ENCODE data around the gene STK24.
"Not testable (repeated sequence)": the region's sequence is repeated elsewhere in the genome, so short reads cannot be mapped to it uniquely, and the experiment has no call there.

Gene STK24

DNA sequence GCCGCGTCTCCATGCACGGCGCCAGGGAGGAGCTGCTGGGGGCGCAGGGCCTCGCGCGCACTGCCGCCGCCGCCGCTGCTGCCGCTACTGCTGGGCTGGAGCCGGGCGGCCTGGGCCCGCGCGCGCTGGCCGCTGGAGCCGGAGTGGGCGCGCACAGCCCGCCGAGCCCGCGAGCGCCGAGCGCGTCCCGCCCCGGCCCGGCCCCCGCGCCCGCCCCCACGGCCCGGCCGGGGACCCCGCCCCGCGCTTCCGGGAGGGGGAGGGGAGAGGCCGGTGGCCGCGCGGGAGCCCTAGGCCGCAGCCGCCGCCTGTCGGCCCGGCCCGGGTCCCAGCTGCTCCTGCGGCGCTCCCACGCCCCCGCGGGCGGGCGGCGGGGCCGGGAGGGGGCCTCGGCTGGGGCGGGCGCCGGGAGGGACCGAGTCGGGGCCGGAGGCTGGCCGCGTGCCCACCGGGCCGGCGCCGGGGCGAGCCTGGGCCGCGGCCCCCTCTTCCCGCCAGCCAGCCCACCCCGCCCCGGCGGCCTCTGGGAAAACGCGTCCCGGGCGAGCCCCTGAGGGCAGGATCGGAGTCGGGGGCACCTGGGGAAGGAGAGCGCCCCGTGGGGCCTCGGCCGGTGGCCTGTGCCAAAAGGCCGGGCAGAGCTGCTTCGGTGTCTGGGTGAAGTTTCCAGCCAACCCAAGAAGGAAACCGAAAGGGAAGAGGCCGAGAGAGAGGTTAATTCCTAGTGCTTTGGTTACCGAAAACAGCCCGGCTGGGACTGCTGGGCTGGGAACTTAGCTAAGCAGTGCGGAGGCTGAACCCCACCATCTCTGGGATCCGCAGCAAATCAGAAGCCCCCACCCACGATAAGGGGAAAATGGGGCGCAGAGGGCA, at the start of gene STK24:
TSS of gene STK24 (minus strand) at position 145 of the 873 bp plus-strand sequence. CDS start 321 bp downstream, outside the sequence.
- DNase-seq = peak; percentile 49

DNA sequence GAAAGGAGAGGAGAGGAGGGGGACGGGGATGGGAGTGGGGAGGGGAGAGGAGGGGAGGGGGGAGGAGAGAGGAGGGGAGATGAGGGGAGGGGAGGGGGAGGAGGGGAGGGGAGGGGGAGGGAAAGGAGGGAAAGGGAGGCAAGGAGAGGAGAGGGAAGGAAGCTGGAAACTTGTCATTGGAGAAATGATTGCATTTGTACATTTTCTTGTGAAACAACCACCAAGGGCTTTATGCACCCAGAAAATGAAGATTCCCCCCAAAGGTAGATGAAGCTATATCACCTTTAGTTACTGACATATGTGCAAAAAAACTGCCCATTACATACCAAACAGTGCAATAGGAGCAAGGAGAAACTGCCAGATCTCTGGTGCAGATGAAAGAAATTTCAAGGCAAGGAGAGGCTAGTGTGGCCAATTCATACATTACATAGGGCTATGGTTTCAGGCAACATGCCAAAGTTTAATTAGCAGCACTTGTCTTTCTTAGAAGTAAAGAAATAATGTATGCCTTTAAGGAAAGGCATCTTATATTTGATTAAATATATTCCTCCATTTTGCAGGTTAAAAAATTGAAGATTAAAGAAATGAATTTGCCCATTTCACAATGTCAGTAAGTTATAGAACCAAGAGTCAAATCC, 49.5 kb upstream of the STK24 start:
- DNase-seq = no peak

DNA sequence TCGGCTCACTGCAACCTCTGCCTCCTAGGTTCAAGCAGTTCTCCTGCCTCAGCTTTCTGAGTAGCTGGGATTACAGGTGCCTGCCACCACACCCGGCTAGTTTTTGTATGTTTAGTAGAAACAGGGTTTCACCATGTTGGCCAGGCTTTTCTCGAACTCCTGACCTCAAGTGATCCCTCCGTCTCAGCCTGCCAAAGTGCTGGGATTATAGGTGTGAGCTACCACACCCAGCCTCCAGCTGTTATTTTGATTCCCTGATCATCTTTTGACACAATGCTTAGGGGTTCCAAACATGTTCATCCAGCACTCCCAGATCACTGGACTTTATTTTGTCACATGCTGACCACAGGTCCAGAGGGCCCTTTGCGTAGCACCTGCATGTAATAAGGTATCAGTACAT, 47.7 kb upstream of the STK24 start:
- not testable (repeated sequence) for DNase-seq

DNA sequence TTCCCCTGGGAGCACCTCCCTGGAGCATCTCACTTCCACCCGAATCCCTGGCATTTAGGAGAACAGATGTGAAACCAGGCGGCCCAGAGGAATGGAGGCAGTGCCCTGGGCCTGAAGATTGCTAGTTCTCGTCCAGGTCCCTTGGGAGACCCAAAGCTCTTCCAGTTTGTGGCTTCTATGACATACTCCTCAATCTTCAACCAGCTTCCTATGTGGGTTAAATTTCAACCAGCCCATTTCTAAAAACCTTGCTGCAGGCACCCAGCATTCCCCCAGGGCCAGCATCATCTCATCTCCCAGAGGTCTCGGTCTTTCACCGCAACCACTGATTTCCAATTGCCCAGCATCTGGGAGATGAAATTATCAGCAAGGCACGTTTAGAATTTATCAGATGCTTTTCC, 46.0 kb upstream of the STK24 start:
- no peak for DNase-seq

DNA sequence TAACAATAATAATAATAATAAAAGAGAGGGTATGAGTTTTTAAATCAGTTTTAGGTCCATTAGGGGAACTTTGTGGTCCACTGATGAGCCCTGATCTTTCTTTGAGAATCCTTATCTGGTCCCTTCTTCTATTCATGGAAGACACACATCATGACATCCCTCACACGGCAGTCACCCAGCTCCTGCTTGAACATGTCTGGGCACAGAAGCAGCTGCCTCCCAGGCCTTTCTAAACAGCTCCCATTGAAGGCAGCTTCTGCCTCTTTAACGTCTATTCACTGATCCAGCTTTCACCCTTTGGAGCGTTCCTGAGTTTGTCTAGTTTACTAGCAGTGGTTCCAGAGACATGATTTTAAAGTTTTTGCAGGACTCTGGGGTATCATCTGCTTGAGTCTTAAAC, 42.6 kb upstream of the STK24 start:
- DNase-seq = no peak

DNA sequence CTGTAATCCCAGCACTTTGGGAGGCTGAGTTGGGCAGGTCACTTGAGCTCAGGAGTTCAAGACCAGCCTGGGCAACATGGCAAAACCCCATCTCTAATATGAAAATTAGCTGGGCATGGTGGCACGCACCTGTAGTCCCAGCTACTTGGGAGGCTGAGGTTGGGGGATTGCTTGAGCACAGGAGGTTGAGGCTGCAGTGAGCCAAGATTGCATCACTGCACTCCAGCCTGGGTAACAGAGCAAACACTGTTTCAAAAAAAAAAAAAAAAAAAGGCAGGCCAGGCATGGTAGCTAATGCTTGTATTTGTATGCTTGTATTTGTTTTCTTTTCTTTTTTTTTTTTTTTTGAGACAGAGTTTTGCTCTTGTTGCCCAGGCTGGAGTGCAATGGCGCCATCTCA, 38.7 kb upstream of the STK24 start:
- DNase-seq = not testable (repeated sequence)

DNA sequence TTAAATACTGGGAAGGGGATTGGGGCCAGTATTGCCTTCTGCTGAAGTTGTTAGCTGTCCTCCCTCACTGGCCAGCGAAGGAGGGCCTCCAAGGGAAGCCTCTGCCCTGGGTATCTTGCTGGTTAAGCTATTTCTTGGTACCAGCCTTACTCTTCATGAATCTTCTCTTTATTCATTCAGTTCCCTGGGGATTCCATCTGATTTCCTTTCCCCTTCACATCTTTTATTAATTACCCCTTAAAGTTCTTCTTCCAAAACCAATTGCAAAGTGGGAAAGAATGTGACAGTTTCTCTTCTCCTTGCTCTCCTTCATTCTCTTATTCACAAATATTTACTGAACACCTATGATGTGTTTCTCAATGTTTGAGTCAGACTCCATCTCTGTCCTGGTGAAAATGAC, 36.7 kb upstream of the STK24 start:
- no peak for DNase-seq

DNA sequence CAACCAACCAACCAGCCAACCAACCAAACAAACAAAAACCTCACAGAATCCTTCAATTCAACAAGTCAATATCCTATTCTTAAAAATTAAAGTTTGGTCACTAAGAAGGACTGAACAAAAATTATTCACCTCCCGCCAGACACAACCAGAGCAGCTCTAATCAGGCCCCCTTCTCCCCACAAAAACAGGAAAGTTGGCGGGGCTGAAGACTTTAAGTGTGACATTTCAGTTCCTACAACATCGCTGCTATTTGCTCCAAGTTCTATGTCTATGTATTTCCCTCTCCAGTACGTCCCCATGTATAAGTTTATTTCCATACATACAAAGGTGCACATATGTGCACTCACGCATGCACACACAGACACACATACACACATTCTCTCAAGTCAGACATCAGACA, 32.8 kb upstream of the STK24 start:
- DNase-seq = no peak

DNA sequence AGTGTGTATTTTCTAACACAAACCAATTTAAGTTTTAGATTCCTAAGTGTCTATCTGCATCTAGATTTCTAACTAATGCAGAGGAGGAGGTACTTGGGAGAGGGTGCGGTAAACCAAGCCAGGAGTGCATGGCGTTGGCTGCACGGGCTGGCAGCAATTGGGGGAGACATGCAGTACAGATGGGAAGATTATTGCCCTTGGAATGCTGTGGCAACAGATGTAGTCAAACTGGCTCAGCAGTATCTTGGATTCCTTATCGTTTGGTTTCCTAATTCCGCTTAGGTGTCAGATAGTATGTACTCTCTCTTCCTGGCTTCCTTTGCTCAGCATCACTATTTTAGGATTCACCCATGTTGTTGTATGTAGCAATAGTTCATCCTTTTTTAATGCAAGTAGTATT, 29.4 kb upstream of the STK24 start:
- DNase-seq = no peak

DNA sequence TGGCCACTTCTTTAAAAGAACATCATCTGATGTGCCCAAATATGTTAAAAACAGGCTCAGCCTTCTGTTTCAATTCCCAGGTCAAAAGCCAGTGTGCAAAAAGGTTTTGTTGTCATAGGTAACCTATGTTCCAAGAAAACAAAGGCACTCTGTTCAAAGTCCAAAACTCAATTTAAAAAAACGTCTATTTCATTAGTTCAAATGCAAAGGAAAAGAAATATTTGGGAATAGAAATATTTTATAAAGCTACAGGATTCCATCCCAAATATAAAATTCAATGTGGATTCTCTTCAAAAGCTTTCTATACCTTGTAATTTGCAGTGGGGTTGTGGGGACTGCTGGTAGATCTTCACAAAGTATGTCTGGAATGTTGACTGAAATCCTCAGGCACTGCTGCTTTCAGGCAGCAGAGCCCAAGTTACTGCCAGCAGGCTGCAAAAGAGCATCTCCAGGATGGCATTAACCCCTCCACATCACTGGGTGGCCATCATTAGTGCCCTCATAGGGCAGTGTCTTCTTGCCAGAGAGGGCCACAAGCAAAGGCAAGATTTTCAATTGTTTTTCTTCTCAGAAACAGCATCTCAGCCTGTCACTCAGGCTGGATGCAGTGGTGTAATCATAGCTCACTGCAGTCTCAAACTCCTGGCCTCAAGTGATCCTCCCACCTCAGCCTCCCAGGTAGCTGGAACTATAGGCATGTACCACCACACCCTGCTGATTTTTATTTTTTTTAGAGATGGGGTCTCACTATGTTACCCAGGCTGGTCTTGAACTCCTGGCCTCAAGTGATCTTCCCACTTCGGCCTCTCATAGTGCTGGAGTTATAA, 22.8 kb upstream of the STK24 start:
- DNase-seq = no peak

DNA sequence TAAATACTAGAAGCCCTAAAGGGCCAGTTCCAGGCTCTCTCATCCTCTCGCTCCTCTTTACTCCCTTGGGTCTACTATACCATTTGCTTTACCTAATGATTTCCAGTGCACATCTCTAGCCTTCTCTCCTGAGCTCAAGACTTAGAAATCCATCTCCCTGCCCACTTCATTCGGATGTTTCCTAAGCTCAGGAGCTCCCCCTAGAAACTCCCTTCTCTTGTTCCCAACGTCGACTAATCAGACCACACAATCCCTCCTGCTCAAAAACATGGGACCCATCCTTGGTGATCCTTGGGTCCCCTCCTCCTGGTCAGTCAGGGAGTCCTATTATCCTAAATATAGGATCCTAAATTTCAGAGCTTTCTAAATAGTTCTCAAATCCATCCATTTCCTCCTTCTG, 21.1 kb upstream of the STK24 start:
- DNase-seq = no peak

DNA sequence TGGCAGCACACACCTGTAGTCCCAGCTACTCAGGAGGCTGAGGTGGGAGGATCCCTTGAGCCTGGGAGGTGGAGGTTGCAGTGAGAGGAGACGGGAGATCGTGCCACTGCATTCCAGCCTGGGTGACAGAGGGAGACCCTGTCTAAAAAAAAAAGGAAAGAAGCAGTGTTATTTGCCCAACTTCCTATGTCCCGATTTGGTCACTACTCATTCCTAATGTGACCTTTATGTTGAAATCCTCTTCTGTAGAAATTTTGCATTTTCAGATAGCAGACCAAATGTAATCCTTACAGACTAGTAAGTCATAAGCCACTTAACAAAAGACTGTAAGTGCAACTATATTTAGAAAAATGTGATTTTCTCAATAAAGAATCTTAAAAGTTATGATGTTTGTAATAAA, 18.2 kb upstream of the STK24 start:
- no peak for DNase-seq

DNA sequence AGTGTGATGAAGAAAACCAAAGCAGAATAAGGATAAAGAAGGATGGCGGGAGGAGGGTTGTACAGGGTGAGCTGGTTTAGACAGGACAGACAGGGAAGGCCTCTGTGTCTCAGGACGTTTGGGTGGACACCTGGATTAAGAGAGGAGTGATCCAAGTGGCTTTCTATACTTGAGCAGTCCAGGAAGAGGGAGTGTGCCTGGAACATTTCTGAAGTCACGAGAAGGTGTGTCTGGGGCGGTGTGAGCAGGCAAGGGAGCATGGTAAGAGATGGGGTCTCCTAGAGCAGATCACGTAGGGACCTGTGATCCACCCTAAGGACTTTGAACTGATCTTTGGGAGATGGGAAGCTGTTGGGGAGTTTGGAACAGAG, 15.4 kb upstream of the STK24 start:
- DNase-seq = no peak

DNA sequence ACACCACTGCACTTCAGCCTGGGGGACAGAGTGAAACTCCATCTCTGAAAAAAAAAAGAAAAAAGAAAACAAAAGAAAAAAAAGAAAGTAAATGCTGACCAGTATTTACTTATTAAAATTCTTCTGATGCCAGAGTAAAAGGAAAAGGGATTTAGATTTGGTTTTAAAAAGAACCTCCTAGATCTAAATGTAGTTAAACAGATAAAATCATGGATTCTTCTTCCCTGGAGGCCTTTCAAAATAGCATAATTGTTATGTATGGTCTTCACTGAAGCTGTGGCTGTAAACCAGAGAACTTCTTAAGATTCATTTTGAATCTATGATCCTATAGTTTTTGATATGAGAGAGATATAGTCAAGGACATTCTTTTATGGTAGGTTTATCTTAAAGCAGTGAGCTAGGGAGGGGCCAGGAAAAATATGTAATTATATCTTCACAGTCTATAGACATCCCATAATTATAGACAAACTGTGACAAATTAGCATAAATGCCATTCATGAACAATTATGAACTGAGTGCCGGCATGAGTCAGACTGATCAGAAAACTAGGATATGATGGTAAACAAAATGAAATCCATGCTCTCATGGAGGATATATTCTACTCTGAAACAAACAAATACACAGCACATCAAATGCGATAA, 14.9 kb upstream of the STK24 start:
- DNase-seq = no peak

DNA sequence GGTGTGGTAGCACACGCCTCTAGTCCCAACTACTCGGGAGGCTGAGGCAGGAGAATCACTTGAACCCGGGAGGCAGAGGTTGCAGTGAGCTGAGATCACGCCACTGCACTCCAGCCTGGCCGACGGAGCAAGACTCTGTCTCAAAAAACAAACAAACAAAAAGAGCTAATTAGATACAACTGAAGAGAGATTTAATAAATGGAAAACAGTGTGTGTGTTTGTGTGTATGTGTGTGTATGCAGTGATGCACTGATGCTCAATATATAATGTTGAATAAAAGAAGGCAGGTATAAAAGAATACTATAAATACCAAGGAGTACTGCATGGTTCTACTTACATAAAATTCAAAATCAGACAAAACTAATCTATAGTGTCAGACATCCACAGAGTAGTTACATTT, 13.6 kb upstream of the STK24 start:
- not testable (repeated sequence) for DNase-seq

DNA sequence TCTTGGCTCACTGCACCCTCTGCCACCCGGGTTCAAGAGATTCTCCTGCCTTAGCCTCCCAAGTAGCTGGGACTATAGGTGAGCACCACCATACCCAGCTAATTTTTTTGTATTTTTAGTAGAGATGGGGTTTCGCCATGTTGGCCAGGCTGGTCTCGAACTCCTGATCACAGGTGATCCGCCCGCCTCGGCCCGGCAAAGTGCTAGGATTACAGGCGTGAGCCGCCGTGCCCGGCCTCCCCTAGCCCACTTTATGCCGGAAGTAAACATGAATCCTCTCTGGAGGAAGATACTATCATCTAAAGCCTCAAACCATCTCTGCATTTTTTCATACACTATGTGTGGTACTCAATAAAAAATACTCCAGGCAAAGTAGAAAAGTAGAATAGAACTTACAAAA, 12.6 kb upstream of the STK24 start:
- not testable (repeated sequence) for DNase-seq

DNA sequence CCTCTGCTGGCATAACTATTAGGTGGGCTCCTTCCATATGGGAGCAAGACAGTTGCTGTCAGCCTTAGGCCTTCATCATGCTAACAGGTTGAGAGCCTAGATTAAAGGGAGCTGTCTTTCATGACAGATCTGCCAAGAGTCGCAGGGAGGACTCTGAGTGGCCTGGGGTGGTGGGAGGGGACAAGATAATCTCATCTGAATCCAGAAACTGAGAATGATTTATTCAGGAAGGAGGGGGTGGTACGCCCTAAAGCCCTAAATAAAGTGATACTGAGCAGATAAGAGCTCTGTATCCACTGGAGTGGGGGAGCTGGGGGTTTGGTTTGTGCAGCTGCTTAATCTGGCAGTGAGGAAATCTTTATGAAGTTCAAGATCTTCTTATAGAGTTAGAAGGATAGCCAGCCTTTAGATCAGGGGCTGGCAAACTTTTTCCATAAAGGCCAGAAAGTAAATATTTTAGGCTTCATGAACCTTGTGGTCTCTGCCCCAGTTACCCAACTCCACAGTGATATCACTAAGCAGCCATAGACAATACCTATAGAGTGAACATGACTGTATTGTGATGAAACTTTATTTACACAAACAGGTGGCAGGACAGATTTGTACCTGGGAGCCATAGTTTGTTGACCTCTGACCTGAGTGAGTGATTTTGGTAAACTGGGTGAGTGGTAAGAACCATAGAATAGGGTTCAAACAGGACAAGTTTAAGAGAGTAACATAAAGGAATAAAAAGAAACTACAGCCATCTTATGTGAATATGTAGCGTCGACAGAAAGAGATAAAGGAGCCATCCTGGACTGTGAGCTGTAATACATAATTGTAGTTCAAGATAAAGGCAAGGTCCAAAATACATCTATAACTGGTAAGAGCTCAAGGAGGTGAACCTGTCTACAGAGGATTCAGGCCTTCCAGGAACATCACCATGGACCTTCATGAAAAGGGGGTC, 9.8 kb upstream of the STK24 start:
- no peak for DNase-seq

DNA sequence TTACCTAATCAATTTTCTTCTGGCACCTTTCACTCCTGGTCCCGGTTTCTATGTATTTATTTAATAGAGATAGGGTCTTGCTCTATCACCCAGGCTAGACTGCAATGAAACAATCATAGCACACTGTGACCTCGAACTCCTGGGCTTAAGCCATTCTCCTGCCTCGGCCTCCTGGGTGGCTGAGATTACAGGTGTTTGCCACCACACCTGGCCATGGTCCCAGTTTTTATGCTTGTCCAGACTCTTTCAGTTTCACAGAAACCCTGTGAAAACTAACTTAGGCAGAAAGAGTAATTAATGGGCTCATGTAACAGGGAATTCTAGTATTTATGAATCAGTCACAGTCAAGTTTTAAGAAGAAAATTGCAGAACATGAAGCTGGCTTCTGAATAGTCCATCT, 9.0 kb upstream of the STK24 start:
- no peak for DNase-seq

DNA sequence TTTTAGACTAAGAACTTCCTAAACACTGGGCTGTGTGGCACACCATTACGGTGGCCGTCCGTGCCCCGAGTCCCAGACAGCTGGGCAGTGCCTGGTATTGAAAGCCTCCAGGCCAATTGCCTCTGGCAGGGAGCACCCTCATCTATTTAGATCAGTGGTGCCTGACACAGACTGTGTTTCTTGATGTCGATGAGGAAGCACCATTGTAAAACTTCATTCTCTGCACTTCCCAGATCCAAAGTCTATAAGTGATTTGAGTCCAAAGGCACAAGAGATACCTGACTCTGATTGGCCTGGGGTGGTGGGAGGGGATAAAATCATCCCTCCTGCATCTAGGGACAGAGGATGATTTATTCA, 8.5 kb upstream of the STK24 start:
- DNase-seq = no peak

DNA sequence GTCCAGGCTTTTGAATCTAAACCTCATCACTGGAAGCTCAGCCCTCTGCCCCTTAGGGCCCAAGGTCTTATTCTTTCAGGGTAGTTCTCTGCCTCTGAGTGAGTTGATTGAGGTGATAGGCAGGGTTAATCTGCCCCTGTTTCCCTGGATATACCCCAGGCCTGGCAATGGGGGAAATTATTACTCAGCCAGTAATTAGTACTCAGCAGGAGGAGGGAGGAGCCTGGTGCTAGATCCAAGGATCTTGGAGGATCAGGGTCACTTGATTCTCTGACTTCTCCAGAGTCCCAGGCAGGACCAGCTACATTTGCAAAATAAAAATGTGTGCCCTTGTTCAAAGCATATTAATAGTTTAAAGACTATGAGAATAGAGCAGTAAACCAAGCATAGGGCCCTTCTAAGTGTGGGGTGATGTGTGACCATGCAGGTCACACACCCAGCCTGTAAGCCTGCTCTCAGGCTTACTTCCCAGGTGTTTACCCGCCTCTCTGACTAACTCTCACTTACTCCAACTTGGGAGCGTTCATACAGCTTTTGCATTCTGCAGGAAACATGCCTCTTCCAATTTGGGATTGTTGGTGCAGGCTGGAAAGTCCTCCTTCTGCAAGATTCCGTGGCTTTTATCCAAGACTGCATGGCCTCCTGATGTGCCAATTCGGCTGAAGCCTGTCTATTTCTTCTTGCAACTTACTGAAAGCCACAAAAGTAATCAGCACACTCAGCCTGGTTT, 7.9 kb upstream of the STK24 start:
- no peak for DNase-seq

DNA sequence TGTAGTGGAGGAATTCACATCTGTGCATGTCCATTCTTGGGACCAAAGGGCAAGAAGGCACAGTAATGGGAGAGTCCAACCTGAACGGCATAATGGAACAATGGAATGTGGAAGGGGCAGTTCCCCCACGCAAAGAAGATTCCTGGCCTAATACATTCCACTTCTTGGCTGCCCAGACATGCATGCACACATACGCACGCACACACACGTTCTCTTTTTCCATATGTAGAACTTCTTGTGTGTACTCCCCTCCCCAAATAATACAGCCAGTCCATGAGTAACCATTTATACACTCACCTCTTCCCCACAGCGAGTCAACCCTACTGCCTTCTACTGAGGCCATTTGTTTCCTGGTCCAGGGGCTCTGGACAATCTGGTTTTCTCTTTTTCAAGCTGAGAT, 6.0 kb upstream of the STK24 start:
- no peak for DNase-seq

All from stimulated activated naive CD4-positive, alpha-beta T cell treated with Interleukin-2 at 50 U/mL for 16 hours (primary cell).